ENCODE data around the gene RGS8.

RGS8 gene

GRCh38 chr1:182684116-182684828 lies at the start of gene RGS8:
RGS8 (minus strand) TSS chr1:182684587; CDS start chr1:182669649, 14,938 bp downstream.
- DNase-seq = no peak

GRCh38 chr1:182731852-182732575 lies 47.6 kb upstream of the RGS8 start:
- DNase-seq = no peak

- no peak for DNase-seq
Observed at GRCh38 chr1:182726912-182727311, 42.5 kb upstream of the RGS8 start.

GRCh38 chr1:182725259-182726255 lies 41.2 kb upstream of the RGS8 start:
- DNase-seq = no peak

- no peak for DNase-seq
Observed at GRCh38 chr1:182724215-182724614, 39.8 kb upstream of the RGS8 start.

GRCh38 chr1:182723200-182723599 lies 38.8 kb upstream of the RGS8 start:
- no peak for DNase-seq

- DNase-seq = no peak
Observed at GRCh38 chr1:182721525-182721924, 37.1 kb upstream of the RGS8 start.

GRCh38 chr1:182720463-182720862 lies 36.1 kb upstream of the RGS8 start:
- no peak for DNase-seq

GRCh38 chr1:182719553-182719952 lies 35.2 kb upstream of the RGS8 start:
- DNase-seq = no peak

GRCh38 chr1:182718311-182718710 lies 33.9 kb upstream of the RGS8 start:
- DNase-seq = no peak

- DNase-seq = no peak
Observed at GRCh38 chr1:182716740-182717720, 32.6 kb upstream of the RGS8 start.

- DNase-seq = no peak
Observed at GRCh38 chr1:182715531-182715930, 31.1 kb upstream of the RGS8 start.

GRCh38 chr1:182714546-182714945 lies 30.2 kb upstream of the RGS8 start:
- no peak for DNase-seq

GRCh38 chr1:182713939-182714338 lies 29.6 kb upstream of the RGS8 start:
- no peak for DNase-seq

- no peak for DNase-seq
Observed at GRCh38 chr1:182713492-182713891, 29.1 kb upstream of the RGS8 start.

- DNase-seq = no peak
Observed at GRCh38 chr1:182709855-182710254, 25.5 kb upstream of the RGS8 start.

GRCh38 chr1:182709225-182709764 lies 24.9 kb upstream of the RGS8 start:
- no peak for DNase-seq

GRCh38 chr1:182707122-182707521 lies 22.7 kb upstream of the RGS8 start:
- DNase-seq = no peak

GRCh38 chr1:182704677-182705076 lies 20.3 kb upstream of the RGS8 start:
- DNase-seq = no peak

GRCh38 chr1:182703539-182703938 lies 19.2 kb upstream of the RGS8 start:
- no peak for DNase-seq

- DNase-seq = no peak
Observed at GRCh38 chr1:182702826-182703524, 18.6 kb upstream of the RGS8 start.
